HepG2 (cell line): ENCODE measurements around the gene MAP3K4. TPM values are rescaled to one million over a fixed set of nuclear protein-coding genes. Genes with fewer than 3 reads are reported as not detected.

Source experiments
- ATAC-seq: fragments of 200-7000 bp; cut with Tn5 transposase; 3 replicates; pipeline ENCODE4 v1.9.1; 2020; ENCODE audit warnings: mild to moderate bottlenecking, moderate library complexity
- BruUV-seq: library from RNA; stranded (reverse); fragments of 400-500 nt; replicated peaks from 2 replicates; lab custom pipeline; 2021; lab: Mats Ljungman, UMichigan
- CTCF ChIA-PET: fragments of 300-600 bp; formaldehyde crosslinking; extraction: SDS; loops from one replicate; lab custom pipeline; 2021; ENCODE audit warnings: low total read pairs, inconsistent platforms, low intra/inter-chr PET ratio; lab: Yijun Ruan, JAX
- POLR2A ChIA-PET: fragments of 350-600 bp; sonication (Branson Sonifier 250); formaldehyde crosslinking; loops from one replicate; lab custom pipeline; 2020; ENCODE audit warnings: antibody characterized with exemption, inconsistent platforms; lab: Yijun Ruan, JAX
- DNase-seq: peaks from one replicate; pipeline ENCODE4 v3.0.0-alpha.2; 2015; ENCODE audit warnings: low spot score
- FAIRE-seq: peaks from 3 replicates; lab custom pipeline; 2011; peaks lifted over from hg19 to GRCh38; lab: Jason Lieb, UNC
- H2AFZ ChIP-seq: one replicate; pipeline ENCODE4 v1.6.1; 2011; ENCODE audit warnings: low read length, inconsistent platforms
- H3K27ac ChIP-seq: fragments of 300-600 bp; 3 replicates; pipeline ENCODE4 v1.8.0; 2011; ENCODE audit warnings: mixed run types, mild to moderate bottlenecking, mixed read lengths, low read length, inconsistent platforms; ENCODE audit not compliant: insufficient read depth; ENCODE audit errors: extremely low read length
- H3K27me3 ChIP-seq, 2 experiments: fragments of 200-600 bp in 1 of 2; 2 replicates in 1 of 2; 3 replicates in 1 of 2; pipeline versions ENCODE4 v1.6.0 to v1.8.0; 2011; ENCODE audit warnings: low read length in 2 of 2, mild to moderate bottlenecking in 2 of 2, moderate library complexity in 2 of 2, inconsistent platforms in 1 of 2; ENCODE audit not compliant: insufficient read depth in 2 of 2, control insufficient read depth in 1 of 2
- H3K36me3 ChIP-seq, 2 experiments: fragments of 200-600 bp in 1 of 2; replicated peaks in 1 of 2; 2 replicates in 1 of 2; 3 replicates in 1 of 2; pipeline versions ENCODE4 v1.5.1 to v1.8.0; 2011; ENCODE audit warnings: low read length in 2 of 2, inconsistent platforms in 1 of 2; ENCODE audit not compliant: insufficient read depth in 2 of 2, control insufficient read depth in 1 of 2
- H3K4me1 ChIP-seq: 2 replicates; pipeline ENCODE4 v1.5.1; 2012; ENCODE audit warnings: low read length, inconsistent platforms; ENCODE audit not compliant: insufficient read depth
- H3K4me2 ChIP-seq: 2 replicates; pipeline ENCODE4 v1.6.0; 2011; ENCODE audit warnings: low read depth, low read length, inconsistent platforms
- H3K4me3 ChIP-seq, 3 experiments: fragments of 200-600 bp in 1 of 3; sonication (generic), shearing (Covaris generic) in 1 of 3; replicated peaks in 1 of 3; 2 replicates each; pipeline ENCODE4 v1.5.1; 2011 to 2016; ENCODE audit warnings: low read length in 3 of 3, inconsistent platforms in 2 of 3, low read depth in 2 of 3, mild to moderate bottlenecking in 2 of 3, control low read depth in 1 of 3, mixed read lengths in 1 of 3; ENCODE audit not compliant: insufficient read depth in 1 of 3
- H3K79me2 ChIP-seq: one replicate; pipeline ENCODE4 v1.6.1; 2011; ENCODE audit warnings: low read length, inconsistent platforms; ENCODE audit not compliant: insufficient read depth
- H3K9ac ChIP-seq: 2 replicates; pipeline ENCODE4 v1.6.0; 2011; ENCODE audit warnings: mild to moderate bottlenecking, low read depth, low read length, inconsistent platforms; ENCODE audit not compliant: insufficient read depth
- H3K9me3 ChIP-seq: 2 replicates; pipeline ENCODE4 v1.5.1; 2012; ENCODE audit warnings: mild to moderate bottlenecking, low read length
- H4K20me1 ChIP-seq: 2 replicates; pipeline ENCODE4 v1.6.0; 2011; ENCODE audit warnings: inconsistent platforms, mild to moderate bottlenecking, low read length, moderate library complexity; ENCODE audit not compliant: insufficient read depth
- ADNP ChIP-seq: sonication (generic); formaldehyde crosslinking; IDR thresholded peaks from 2 replicates; pipeline ENCODE4 v1.4.0; 2020; ENCODE audit warnings: missing genetic modification reagents
- ATM ChIP-seq: fragments of 450-650 bp; IDR thresholded peaks from 2 replicates; pipeline ENCODE4 v1.7.1; 2017; ENCODE audit warnings: mild to moderate bottlenecking, borderline replicate concordance
- CCAR2 ChIP-seq: fragments of 200-400 bp; formaldehyde crosslinking; optimal IDR thresholded peaks from 2 replicates; pipeline ENCODE3; 2018; ENCODE audit warnings: low read depth, mild to moderate bottlenecking, low read length, moderate library complexity
- FOXA1 ChIP-seq, 2 experiments: fragments of 450-650 bp in 1 of 2; sonication (generic) in 1 of 2; formaldehyde crosslinking in 1 of 2; IDR thresholded peaks; 2 replicates each; pipeline versions ENCODE4 v1.4.0 to v1.6.1; 2016 to 2020; ENCODE audit warnings: missing genetic modification reagents in 1 of 2
- MAF1 ChIP-seq: sonication (generic); formaldehyde crosslinking; IDR thresholded peaks from 2 replicates; pipeline ENCODE4 v1.5.0; 2020; ENCODE audit warnings: missing genetic modification reagents, borderline replicate concordance
- NCOR1 ChIP-seq: fragments of 200-600 bp; sonication (generic); IDR thresholded peaks from 2 replicates; pipeline ENCODE4 v1.7.0; 2017; ENCODE audit warnings: antibody characterized with exemption, low read length, borderline replicate concordance
- NONO ChIP-seq, 2 experiments: fragments of 450-650 bp in 1 of 2; sonication (generic) in 1 of 2; formaldehyde crosslinking in 1 of 2; IDR thresholded peaks in 1 of 2; conservative IDR thresholded peaks in 1 of 2; 2 replicates each; pipeline versions ENCODE4 v1.6.1 to v1.8.0; 2017 to 2022; ENCODE audit warnings: mild to moderate bottlenecking in 1 of 2, missing genetic modification reagents in 1 of 2, moderate library complexity in 1 of 2
- PCBP1 ChIP-seq: fragments of 200-400 bp; formaldehyde crosslinking; IDR thresholded peaks from 2 replicates; pipeline ENCODE4 v1.6.1; 2017; ENCODE audit warnings: mild to moderate bottlenecking, low read depth, low read length, borderline replicate concordance
- RXRA ChIP-seq: sonication (generic); formaldehyde crosslinking; IDR thresholded peaks from 2 replicates; pipeline ENCODE4 v1.5.1; 2020; ENCODE audit warnings: missing genetic modification reagents
- TFDP2 ChIP-seq: sonication (generic); formaldehyde crosslinking; IDR thresholded peaks from 2 replicates; pipeline ENCODE4 v1.4.0; 2020; ENCODE audit warnings: missing genetic modification reagents
- ZBTB7A ChIP-seq: sonication (generic); formaldehyde crosslinking; IDR thresholded peaks from 2 replicates; pipeline ENCODE4 v1.8.0; 2022; ENCODE audit warnings: mild to moderate bottlenecking, missing genetic modification reagents
- WGBS: methylation state at CpG from one replicate; pipeline ENCODE4 v1.1.6; 2017; ENCODE audit warnings: low lambda C conversion rate; 5-methylcytosine and 5-hydroxymethylcytosine counted together
- in situ Hi-C: cut with HindIII; loops from 2 replicates; pipeline ENCODE4 v1.10.0; 2017; ENCODE audit warnings: low pct_unique_long_range_greater_than_20kb; ENCODE audit not compliant: extremely low pct_ligation_motif_present
- intact Hi-C: fragments of 100-400 bp; cut with micrococcal nuclease; formaldehyde crosslinking; loops from one replicate; pipeline ENCODE4 v1.10.0; 2022; ENCODE audit not compliant: unreplicated experiment
- polyA plus RNA-seq, 8 experiments: library from polyadenylated mRNA; depleted of rRNA in 3 of 8; stranded (reverse) in 7 of 8; unstranded in 1 of 8; fragments of >200 nt; fragmentation: Illumina TruSeq in 4 of 8; extraction: Trizol in 4 of 8; gene quantifications; 2 replicates each; pipeline versions ENCODE4 v1.2.1 to v1.2.3, GENCODE V29; 2011 to 2016; ENCODE audit warnings: low read depth in 4 of 8, missing spikeins in 1 of 8, mixed read lengths in 1 of 8; ENCODE audit not compliant: insufficient read depth in 1 of 8
- total RNA-seq, 5 experiments: library from RNA; depleted of rRNA; stranded (reverse); fragments of >200 nt; fragmentation: Illumina TruSeq; extraction: Trizol; gene quantifications; 2 replicates each; pipeline ENCODE4 v1.2.3, GENCODE V29; 2016; ENCODE audit warnings: low read depth in 1 of 5
- TF ChIP-seq, protein P1 (sequence below): sonication (generic); formaldehyde crosslinking; IDR thresholded peaks from 2 replicates; pipeline ENCODE4 v1.5.0; 2020; ENCODE audit warnings: mild to moderate bottlenecking, missing genetic modification reagents, borderline replicate concordance

MAP3K4 gene
- total and polyA plus RNA-seq, 2 of the 13 experiments (the other 11 are each of a cell fraction or from before 2014, with no cell fraction given), result 12.9 to 33.6 TPM

DNA sequence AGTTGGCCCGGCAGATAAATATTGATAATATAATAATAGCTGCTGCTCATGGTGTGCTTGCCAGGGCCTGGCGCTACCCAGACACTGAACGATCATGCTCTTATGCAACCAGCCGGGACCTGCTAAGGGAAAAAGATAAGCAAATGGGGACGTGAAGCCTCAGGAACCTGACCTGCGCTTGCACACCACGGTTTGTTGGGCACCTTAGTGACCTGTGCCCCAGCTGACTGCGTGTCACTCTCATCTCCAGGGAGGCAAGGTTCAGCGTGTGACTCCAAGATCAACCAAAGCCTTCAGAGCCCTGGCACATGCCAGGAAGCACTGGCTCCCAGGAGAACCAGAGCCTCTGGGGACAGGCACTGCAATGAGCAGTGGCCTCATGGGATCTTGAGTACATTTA is 171.2 kb downstream of the MAP3K4 start:
- ChIA-PET CTCF (no interaction called here), POLR2A (no interaction called here)
- no peak for TF ChIP-seq NONO (IDR thresholded peaks at IDR 0.05)
- no peak for TF ChIP-seq NONO (CRISPR knock-in tag; conservative IDR thresholded peaks at IDR 0.05)
- TF ChIP-seq NCOR1, result no peak
- TF ChIP-seq TFDP2 (CRISPR knock-in tag), result no peak
- no peak for TF ChIP-seq MAF1 (CRISPR knock-in tag)
- TF ChIP-seq PCBP1, result no peak
- TF ChIP-seq ZBTB7A (CRISPR knock-in tag), result no peak
- TF ChIP-seq, protein P1, sequence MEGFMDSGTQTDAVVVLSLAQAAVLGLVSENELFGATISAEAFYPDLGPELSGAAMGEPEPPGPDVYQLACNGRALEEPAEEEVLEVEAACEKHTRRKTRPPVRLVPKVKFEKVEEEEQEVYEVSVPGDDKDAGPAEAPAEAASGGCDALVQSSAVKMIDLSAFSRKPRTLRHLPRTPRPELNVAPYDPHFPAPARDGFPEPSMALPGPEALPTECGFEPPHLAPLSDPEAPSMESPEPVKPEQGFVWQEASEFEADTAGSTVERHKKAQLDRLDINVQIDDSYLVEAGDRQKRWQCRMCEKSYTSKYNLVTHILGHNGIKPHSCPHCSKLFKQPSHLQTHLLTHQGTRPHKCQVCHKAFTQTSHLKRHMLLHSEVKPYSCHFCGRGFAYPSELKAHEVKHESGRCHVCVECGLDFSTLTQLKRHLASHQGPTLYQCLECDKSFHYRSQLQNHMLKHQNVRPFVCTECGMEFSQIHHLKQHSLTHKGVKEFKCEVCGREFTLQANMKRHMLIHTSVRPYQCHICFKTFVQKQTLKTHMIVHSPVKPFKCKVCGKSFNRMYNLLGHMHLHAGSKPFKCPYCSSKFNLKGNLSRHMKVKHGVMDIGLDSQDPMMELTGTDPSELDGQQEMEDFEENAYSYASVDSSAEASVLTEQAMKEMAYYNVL, result no peak
- TF ChIP-seq CCAR2, result no peak
- TF ChIP-seq ATM, result no peak
- no peak for TF ChIP-seq FOXA1 (IDR thresholded peaks at IDR 0.05)
- no peak for TF ChIP-seq FOXA1 (CRISPR knock-in tag; IDR thresholded peaks at IDR 0.05)
- no peak for TF ChIP-seq ADNP
- no peak for TF ChIP-seq RXRA
- intact Hi-C loops, result no loop called here
- WGBS, result 17% methylated on average over 9 of the region's 9 CpGs
- in situ Hi-C loops, result no loop called here
- Histone ChIP-seq H3K4me1 (no peaks in the 10 kb centered on the region), H3K27ac (no peak overlapping the region), H3K79me2 (no peaks in the 10 kb centered on the region), H2AFZ (no peak overlapping the region), H4K20me1 (no peaks in the 10 kb centered on the region), H3K9me3 (no peaks in the 10 kb centered on the region), H3K4me2 (no peak overlapping the region), H3K27me3 (peaks cover 0 to 22% of the 10 kb centered on the region in 2 experiments; a peak in 3 of 5 replicates), H3K36me3 (no peaks in the 10 kb centered on the region), H3K4me3 (no peak overlapping the region), H3K9ac (no peak overlapping the region)
- BruUV-seq, result no TSS peak
- ATAC-seq (no peak), DNase-seq (no peak), FAIRE-seq (no peak)
